ENCODE data around the gene AREL1. TPM values are rescaled to one million over a fixed set of nuclear protein-coding genes. Genes with fewer than 3 reads are reported as not detected.
"Not testable (repeated sequence)": the region's sequence is repeated elsewhere in the genome, so short reads cannot be mapped to it uniquely, and the experiment has no call there.

The AREL1 gene
- 10 to 100 TPM; 45.6 to 61.1 (median 50.4) TPM for total RNA-seq

GRCh38 chr14:74712499-74713394 lies at the start of gene AREL1, which contains the start of gene FCF1:
AREL1 (minus strand) TSS chr14:74713080; CDS start chr14:74685615, 27,465 bp downstream.
FCF1 (plus strand) TSS chr14:74713144; CDS start chr14:74713198, 54 bp downstream.
- peak within 1 kb of the TSS; percentile 10 to 83 (median 51) for H3K27ac ChIP-seq
- peak within 1 kb of the TSS; percentile 23 to 69 (median 34) for H3K4me3 ChIP-seq (replicated peaks in 1 of 3)
- no peaks in the 10 kb centered on the region for H3K27me3 ChIP-seq
- H3K4me1 ChIP-seq: peaks cover 15 to 37% of the 10 kb centered on the region in 2 donors
- WGBS, 2 donors: 0% methylated on average over 20 to 31 of the region's 31 CpGs
- intact Hi-C loops (cut with DNase I): loop anchor here (5.0 kb wide), 1 partner anchor 210 kb away; no protein-coding TSS in a partner anchor
- H3K36me3 ChIP-seq: peaks cover 7 to 15% of the 10 kb centered on the region in 2 donors
- TF ChIP-seq CTCF (IDR thresholded peaks at IDR 0.05) (peak in 2 of 6 experiments; percentile 8 to 16), POLR2A (IDR thresholded peaks at IDR 0.05) (peak in 1 of 2 donors; percentile 62)
- H3K9me3 ChIP-seq: no peaks in the 10 kb centered on the region
- peak; percentile 73 to 74 for DNase-seq

- H3K36me3 ChIP-seq; intact Hi-C loops (cut with DNase I): not testable (repeated sequence)
Observed at GRCh38 chr14:74758505-74758904, 45.6 kb upstream of the AREL1 start.

DNA sequence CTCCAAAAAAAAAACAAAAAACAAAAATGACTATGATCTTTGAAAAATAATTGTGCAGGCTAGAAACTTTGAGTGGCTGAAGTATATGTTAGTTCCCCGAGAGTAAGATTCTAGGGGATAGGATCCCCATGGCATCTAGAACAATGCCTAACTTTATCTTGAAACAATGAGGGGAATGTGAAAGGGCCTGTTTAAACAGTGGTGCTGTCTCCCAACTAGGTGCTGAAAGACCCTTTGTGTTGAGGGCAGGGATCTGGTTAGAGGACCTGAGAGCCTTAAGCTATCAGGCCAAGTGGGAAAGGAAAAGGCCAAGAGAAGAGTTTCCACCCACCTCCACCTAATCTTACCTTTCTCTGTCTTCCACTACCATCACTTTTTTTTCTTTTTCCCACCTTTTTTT lies 43.4 kb upstream of the AREL1 start:
- H3K27ac ChIP-seq: no peak overlapping the region
- TF ChIP-seq POLR2A (IDR thresholded peaks at IDR 0.05): no peak
- TF ChIP-seq CTCF (IDR thresholded peaks at IDR 0.05): no peak
- WGBS, 2 donors: 59 to 68% methylated on average over 1 of the region's 1 CpG
- DNase-seq: no peak
- H3K4me3 ChIP-seq (replicated peaks in 1 of 3): no peak overlapping the region
- no peaks in the 10 kb centered on the region for H3K4me1 ChIP-seq
- no peaks in the 10 kb centered on the region for H3K27me3 ChIP-seq
- no peaks in the 10 kb centered on the region for H3K36me3 ChIP-seq
- no peaks in the 10 kb centered on the region for H3K9me3 ChIP-seq
- intact Hi-C loops (cut with DNase I): no loop called here

More at GRCh38 chr14:74758505-74758904, 45.6 kb upstream of the AREL1 start:
- H3K27ac ChIP-seq; H3K4me3 ChIP-seq (replicated peaks in 1 of 3); H3K9me3 ChIP-seq; H3K4me1 ChIP-seq; DNase-seq; H3K27me3 ChIP-seq: not testable (repeated sequence)
- WGBS, 2 donors: 90 to 92% methylated on average over 5 of the region's 5 CpGs

GRCh38 chr14:74754899-74755298 lies 42.0 kb upstream of the AREL1 start:
- WGBS, 2 donors: 88 to 93% methylated on average over 7 of the region's 7 CpGs
- TF ChIP-seq POLR2A (IDR thresholded peaks at IDR 0.05) (no peak), CTCF (IDR thresholded peaks at IDR 0.05) (no peak)
- no peaks in the 10 kb centered on the region for H3K27me3 ChIP-seq
- H3K27ac ChIP-seq: no peak overlapping the region
- H3K4me3 ChIP-seq (replicated peaks in 1 of 3): no peak overlapping the region
- intact Hi-C loops (cut with DNase I): no loop called here
- H3K4me1 ChIP-seq: no peaks in the 10 kb centered on the region
- no peaks in the 10 kb centered on the region for H3K36me3 ChIP-seq
- no peaks in the 10 kb centered on the region for H3K9me3 ChIP-seq
- DNase-seq: no peak

GRCh38 chr14:74754157-74754556 lies 41.3 kb upstream of the AREL1 start:
- Histone ChIP-seq H3K4me1 (no peaks in the 10 kb centered on the region), H3K27ac (no peak overlapping the region), H3K36me3 (no peaks in the 10 kb centered on the region), H3K9me3 (no peaks in the 10 kb centered on the region), H3K4me3 (replicated peaks in 1 of 3) (no peak overlapping the region), H3K27me3 (no peaks in the 10 kb centered on the region)
- DNase-seq: no peak
- intact Hi-C loops (cut with DNase I): no loop called here
- 68 to 89% methylated on average over 2 of the region's 2 CpGs for WGBS, 2 donors
- TF ChIP-seq POLR2A (IDR thresholded peaks at IDR 0.05): no peak
- no peak for TF ChIP-seq CTCF (IDR thresholded peaks at IDR 0.05)
